ENCODE results near the gene OGFR.

Gene OGFR

DNA sequence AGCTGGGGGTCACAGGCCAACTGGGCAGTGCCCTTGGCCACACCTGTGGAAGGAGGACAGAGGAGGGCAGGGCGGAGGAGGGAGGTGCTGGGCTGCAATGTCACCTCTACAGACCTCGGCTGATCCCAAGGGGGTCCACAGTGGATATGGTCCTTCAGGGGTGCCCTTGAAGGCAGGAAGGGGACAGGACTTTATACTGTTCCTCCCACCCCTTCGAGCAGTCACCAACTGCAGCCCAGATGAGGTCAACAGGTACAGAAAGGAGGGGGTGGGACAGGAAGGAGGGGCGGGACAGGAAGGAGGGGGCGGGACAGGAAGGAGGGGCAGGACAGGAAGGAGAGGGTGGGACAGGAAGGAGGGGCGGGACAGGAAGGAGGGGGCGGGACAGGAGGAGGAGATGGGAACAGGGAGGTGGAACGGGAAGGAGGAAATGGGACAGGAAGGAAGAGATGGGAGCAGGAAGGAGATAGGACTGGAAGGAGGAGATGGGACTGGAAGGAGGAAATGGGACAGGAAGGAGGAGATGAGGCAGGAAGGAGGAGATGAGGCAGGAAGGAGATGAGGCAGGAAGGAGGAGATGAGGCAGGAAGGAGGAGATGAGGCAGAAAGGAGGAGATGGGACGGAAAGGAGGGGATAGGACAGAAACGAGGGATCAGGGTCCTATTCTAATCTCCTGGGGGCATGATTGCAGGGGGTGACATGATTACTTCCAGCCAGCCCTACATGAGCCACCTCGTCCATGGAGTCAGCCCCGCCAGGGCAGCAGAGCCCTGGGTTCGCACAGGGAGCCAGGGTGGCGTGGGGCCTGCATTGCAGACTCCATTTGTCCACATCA lies 27.7 kb upstream of the OGFR start:
- Histone ChIP-seq H3K27ac (ENCODE audit: low read length) (no peak overlapping the region), H3K4me1 (ENCODE audit: control insufficient read depth, insufficient read depth, low read length) (peaks cover 14% of the 10 kb centered on the region), H3K4me3 (ENCODE audit: low read length in 2 of 2) (no peak overlapping the region)

DNA sequence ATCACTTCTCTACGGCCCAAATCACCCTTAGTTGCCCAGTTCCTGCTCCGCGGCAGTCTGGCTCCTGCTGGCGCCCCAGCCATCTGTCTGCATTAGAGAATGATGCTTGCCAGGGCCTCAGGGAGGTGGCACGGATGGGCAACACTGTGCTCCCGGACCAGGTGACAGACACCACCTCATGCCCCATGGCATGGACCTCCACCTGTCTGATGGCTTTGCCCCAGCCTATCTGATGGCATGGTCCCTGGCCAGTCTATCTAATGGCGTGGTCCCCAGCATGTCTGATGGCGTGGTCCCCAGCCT lies 27.2 kb upstream of the OGFR start:
- H3K4me1 ChIP-seq (ENCODE audit: control insufficient read depth, insufficient read depth, low read length) = peaks cover 14% of the 10 kb centered on the region
- no peaks in the 10 kb centered on the region for H3K27me3 ChIP-seq (ENCODE audit: control insufficient read depth in 1 of 2, insufficient read depth in 2 of 2, low read length in 2 of 2)
- H3K27ac ChIP-seq (ENCODE audit: low read length) = no peak overlapping the region
- H3K4me3 ChIP-seq (ENCODE audit: low read length in 2 of 2) = no peak overlapping the region
- no peak overlapping the region for H3K9ac ChIP-seq (ENCODE audit: low read length in 2 of 2)
- H3K9me3 ChIP-seq (ENCODE audit: control insufficient read depth in 2 of 2, low read length in 2 of 2) = no peaks in the 10 kb centered on the region
- H3K36me3 ChIP-seq (ENCODE audit: control insufficient read depth in 2 of 2, insufficient read depth in 2 of 2, low read length in 2 of 2) = no peaks in the 10 kb centered on the region

More for the DNA sequence above, 27.7 kb upstream of the OGFR start:
- Histone ChIP-seq H3K9me3 (ENCODE audit: control insufficient read depth in 2 of 2, low read length in 2 of 2) (no peaks in the 10 kb centered on the region), H3K36me3 (ENCODE audit: control insufficient read depth in 2 of 2, insufficient read depth in 2 of 2, low read length in 2 of 2) (no peaks in the 10 kb centered on the region), H3K27me3 (ENCODE audit: control insufficient read depth in 1 of 2, insufficient read depth in 2 of 2, low read length in 2 of 2) (no peaks in the 10 kb centered on the region), H3K9ac (ENCODE audit: low read length in 2 of 2) (no peak overlapping the region)

DNA sequence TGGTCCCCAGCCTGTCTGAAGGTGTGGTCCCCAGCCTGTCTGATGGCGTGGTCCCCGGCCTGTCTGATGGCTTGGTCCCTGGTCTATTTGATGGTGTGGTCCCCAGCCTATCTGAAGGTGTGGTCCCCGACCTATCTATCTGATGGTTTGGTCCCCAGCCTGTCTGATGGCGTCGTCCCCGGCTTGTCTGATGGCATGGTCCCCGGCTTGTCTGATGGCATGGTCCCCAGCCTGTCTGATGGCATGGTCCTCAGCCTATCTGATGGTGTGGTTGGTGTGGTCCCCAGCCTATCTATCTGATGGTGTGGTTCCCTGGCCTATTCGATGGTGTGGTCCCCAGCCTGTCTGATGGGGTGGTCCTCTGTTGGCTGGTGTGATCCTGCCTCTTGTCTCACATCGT lies 26.6 kb upstream of the OGFR start:
- Histone ChIP-seq H3K9me3 (ENCODE audit: control insufficient read depth in 2 of 2, low read length in 2 of 2) (no peaks in the 10 kb centered on the region), H3K27ac (ENCODE audit: low read length) (no peak overlapping the region)

DNA sequence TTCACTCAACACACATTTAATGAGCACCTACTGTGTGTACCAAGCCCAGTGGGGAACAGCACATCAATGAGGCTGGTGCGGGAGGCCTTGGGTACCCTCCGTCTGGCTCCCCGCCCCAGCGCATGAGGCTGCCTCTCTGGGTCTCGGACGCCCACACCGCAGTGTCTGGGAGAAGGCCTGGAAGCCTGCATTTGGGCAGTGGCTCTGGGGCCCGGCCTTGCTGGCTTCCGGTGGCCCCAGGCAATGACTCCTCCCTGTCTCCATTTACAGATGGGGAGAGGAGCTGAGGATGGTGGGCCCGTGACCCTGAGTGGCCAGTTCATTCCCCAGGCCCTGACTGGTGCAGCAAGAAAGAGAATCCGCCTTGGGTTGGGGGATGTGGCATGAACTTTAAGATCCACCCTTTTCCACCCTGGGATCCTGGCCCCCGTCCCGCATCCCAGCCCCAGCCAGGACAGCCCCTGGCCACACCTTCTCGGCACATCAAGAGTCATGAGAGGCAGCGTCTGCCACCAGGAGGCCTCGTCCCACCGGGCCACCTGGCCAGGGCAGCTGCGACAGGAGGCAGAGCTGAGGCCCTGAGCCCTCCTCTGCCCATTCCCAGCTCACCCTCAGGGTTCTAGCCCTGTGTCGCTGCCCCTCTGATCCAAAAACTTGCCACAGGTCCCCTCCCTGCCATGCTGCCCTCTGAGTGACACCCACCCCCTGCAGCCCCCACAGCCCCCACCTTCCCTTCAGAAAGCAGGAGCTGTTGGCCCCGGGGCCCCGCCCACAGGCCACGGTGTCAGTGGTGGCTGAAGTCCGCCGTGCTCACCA lies 25.8 kb upstream of the OGFR start:
- no peak overlapping the region for H3K9ac ChIP-seq (ENCODE audit: low read length in 2 of 2)
- H3K36me3 ChIP-seq (ENCODE audit: control insufficient read depth in 2 of 2, insufficient read depth in 2 of 2, low read length in 2 of 2) = no peaks in the 10 kb centered on the region
- H3K4me3 ChIP-seq (ENCODE audit: low read length in 2 of 2) = no peak overlapping the region
- no peak overlapping the region for H3K27ac ChIP-seq (ENCODE audit: low read length)
- no peaks in the 10 kb centered on the region for H3K9me3 ChIP-seq (ENCODE audit: control insufficient read depth in 2 of 2, low read length in 2 of 2)
- H3K4me1 ChIP-seq (ENCODE audit: control insufficient read depth, insufficient read depth, low read length) = peaks cover 5% of the 10 kb centered on the region
- no peaks in the 10 kb centered on the region for H3K27me3 ChIP-seq (ENCODE audit: control insufficient read depth in 1 of 2, insufficient read depth in 2 of 2, low read length in 2 of 2)

More for the DNA sequence above, 26.6 kb upstream of the OGFR start:
- H3K9ac ChIP-seq (ENCODE audit: low read length in 2 of 2) = no peak overlapping the region
- H3K36me3 ChIP-seq (ENCODE audit: control insufficient read depth in 2 of 2, insufficient read depth in 2 of 2, low read length in 2 of 2) = no peaks in the 10 kb centered on the region
- H3K27me3 ChIP-seq (ENCODE audit: control insufficient read depth in 1 of 2, insufficient read depth in 2 of 2, low read length in 2 of 2) = no peaks in the 10 kb centered on the region
- H3K4me3 ChIP-seq (ENCODE audit: low read length in 2 of 2) = no peak overlapping the region
- H3K4me1 ChIP-seq (ENCODE audit: control insufficient read depth, insufficient read depth, low read length) = peaks cover 11% of the 10 kb centered on the region

DNA sequence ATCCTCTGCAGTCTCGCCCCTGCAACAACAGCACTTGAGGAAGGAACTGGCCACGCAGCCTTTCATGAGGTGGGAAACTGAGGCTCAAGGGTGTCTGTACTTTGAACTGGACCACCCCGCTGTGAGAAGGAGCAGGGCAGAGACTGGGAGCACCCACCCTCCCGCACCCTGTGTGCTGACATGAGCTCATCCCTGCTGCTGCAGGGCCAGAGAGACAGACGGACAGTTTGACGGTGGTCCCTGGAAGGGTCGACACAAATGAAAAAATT lies 25.3 kb upstream of the OGFR start:
- H3K9me3 ChIP-seq (ENCODE audit: control insufficient read depth in 2 of 2, low read length in 2 of 2) = no peaks in the 10 kb centered on the region
- H3K36me3 ChIP-seq (ENCODE audit: control insufficient read depth in 2 of 2, insufficient read depth in 2 of 2, low read length in 2 of 2) = no peaks in the 10 kb centered on the region
- no peak overlapping the region for H3K27ac ChIP-seq (ENCODE audit: low read length)
- peaks cover 5% of the 10 kb centered on the region for H3K4me1 ChIP-seq (ENCODE audit: control insufficient read depth, insufficient read depth, low read length)
- H3K9ac ChIP-seq (ENCODE audit: low read length in 2 of 2) = no peak overlapping the region
- H3K27me3 ChIP-seq (ENCODE audit: control insufficient read depth in 1 of 2, insufficient read depth in 2 of 2, low read length in 2 of 2) = no peaks in the 10 kb centered on the region
- H3K4me3 ChIP-seq (ENCODE audit: low read length in 2 of 2) = no peak overlapping the region

DNA sequence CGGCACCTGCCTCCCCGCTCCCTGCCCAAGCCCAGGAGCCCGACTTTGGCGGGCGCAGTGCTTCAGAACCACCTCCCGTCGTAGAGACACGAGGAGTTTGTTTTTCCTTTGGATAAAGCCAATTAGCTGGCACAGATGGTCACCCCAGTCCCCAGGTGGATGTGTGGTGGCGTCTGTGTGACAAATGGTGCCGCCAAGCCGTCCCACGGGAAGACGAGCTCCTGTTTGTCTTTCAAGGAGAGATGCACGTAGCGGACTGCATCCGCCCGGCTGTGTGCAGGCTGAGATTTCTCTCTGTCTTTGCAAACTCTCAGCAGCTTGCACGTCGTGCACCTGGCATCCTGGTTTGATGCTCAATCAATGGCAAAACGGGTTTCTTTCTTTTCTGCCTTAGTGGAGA lies 24.4 kb upstream of the OGFR start:
- H3K9me3 ChIP-seq (ENCODE audit: control insufficient read depth in 2 of 2, low read length in 2 of 2) = no peaks in the 10 kb centered on the region
- H3K4me1 ChIP-seq (ENCODE audit: control insufficient read depth, insufficient read depth, low read length) = peaks cover 2% of the 10 kb centered on the region
- no peak overlapping the region for H3K27ac ChIP-seq (ENCODE audit: low read length)
- H3K4me3 ChIP-seq (ENCODE audit: low read length in 2 of 2) = no peak overlapping the region
- no peak overlapping the region for H3K9ac ChIP-seq (ENCODE audit: low read length in 2 of 2)
- H3K36me3 ChIP-seq (ENCODE audit: control insufficient read depth in 2 of 2, insufficient read depth in 2 of 2, low read length in 2 of 2) = no peaks in the 10 kb centered on the region
- no peaks in the 10 kb centered on the region for H3K27me3 ChIP-seq (ENCODE audit: control insufficient read depth in 1 of 2, insufficient read depth in 2 of 2, low read length in 2 of 2)

DNA sequence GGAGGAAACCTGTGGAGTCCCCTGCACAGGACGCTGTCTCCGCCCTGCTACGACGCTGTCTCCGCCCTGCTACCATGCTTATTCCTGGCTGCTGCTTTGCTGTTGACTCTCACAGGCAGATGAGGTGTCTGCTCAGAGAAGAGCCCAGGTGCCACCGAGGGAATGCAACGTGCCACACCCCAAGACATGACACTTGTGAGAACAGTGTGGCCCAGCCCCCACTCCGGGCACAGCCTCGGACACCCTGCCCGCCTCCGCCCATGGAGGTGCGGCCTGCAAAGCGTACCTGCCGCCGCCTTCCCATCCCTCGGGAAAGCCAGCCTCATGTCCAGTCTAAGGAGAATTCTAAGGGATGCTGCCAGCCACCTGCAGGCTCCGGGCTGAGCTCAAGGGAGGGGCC lies 23.9 kb upstream of the OGFR start:
- Histone ChIP-seq H3K4me3 (ENCODE audit: low read length in 2 of 2) (no peak overlapping the region), H3K36me3 (ENCODE audit: control insufficient read depth in 2 of 2, insufficient read depth in 2 of 2, low read length in 2 of 2) (no peaks in the 10 kb centered on the region), H3K27me3 (ENCODE audit: control insufficient read depth in 1 of 2, insufficient read depth in 2 of 2, low read length in 2 of 2) (no peaks in the 10 kb centered on the region)

DNA sequence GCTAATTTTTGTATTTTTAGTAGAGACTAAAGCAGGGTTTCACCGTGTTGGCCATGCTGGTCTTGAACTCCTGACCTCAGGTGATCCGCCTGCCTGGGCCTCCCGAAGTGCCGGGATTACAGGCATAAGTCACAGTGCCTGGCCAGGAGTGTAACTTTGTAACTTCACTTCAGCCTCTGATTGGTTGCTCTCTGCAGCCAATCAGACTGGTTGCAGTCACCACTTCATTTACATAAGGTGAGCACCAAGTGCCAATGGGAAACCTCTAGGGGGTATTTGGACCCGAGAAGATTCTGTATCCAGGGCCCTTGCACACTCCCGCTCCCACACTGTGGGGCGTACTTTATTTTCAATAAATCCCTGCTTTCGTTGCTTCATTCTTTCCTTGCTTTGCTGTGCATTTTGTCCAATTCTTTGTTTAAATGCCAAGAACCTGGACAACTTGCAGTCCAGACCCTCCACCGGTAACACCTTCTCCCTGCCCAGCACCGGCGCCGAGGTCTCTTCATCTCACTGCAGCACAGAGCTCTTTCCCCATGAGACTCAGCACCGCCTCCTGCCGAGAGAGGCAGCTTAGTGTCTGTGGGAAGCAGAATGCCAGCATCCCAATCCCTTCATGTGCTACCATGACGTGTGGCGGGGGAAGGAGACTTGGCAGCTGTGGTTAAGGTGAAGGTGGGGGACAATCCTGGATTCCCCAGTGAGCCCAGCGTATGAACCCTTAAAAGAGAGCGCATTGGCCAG lies 22.3 kb upstream of the OGFR start:
- Histone ChIP-seq H3K36me3 (ENCODE audit: control insufficient read depth in 2 of 2, insufficient read depth in 2 of 2, low read length in 2 of 2) (no peaks in the 10 kb centered on the region), H3K27me3 (ENCODE audit: control insufficient read depth in 1 of 2, insufficient read depth in 2 of 2, low read length in 2 of 2) (no peaks in the 10 kb centered on the region), H3K4me3 (ENCODE audit: low read length in 2 of 2) (no peak overlapping the region), H3K27ac (ENCODE audit: low read length) (no peak overlapping the region), H3K9ac (ENCODE audit: low read length in 2 of 2) (no peak overlapping the region), H3K4me1 (ENCODE audit: control insufficient read depth, insufficient read depth, low read length) (peaks cover 2% of the 10 kb centered on the region), H3K9me3 (ENCODE audit: control insufficient read depth in 2 of 2, low read length in 2 of 2) (no peaks in the 10 kb centered on the region)

More for the DNA sequence above, 23.9 kb upstream of the OGFR start:
- Histone ChIP-seq H3K4me1 (ENCODE audit: control insufficient read depth, insufficient read depth, low read length) (peaks cover 2% of the 10 kb centered on the region), H3K9ac (ENCODE audit: low read length in 2 of 2) (no peak overlapping the region), H3K27ac (ENCODE audit: low read length) (no peak overlapping the region), H3K9me3 (ENCODE audit: control insufficient read depth in 2 of 2, low read length in 2 of 2) (no peaks in the 10 kb centered on the region)

DNA sequence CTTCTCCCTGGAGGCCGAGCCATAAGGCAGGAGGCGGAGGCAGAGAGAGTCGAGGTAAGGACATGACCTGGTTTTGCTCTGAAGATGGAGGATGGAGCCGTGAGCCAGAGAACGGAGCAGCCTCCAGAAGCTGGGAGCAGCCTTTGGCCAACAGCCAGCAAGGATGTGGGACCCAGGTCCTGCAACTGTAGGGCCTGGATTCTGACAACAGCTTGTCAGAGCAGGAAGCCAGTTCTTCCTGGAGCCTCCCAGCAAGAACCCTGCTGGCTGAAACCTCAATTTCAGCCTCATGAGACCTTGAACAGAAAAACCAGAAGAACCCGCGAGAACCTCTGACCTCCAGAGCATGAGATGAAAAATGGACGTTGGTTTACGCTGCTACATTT lies 21.7 kb upstream of the OGFR start:
- Histone ChIP-seq H3K36me3 (ENCODE audit: control insufficient read depth in 2 of 2, insufficient read depth in 2 of 2, low read length in 2 of 2) (no peaks in the 10 kb centered on the region), H3K9me3 (ENCODE audit: control insufficient read depth in 2 of 2, low read length in 2 of 2) (no peaks in the 10 kb centered on the region), H3K27me3 (ENCODE audit: control insufficient read depth in 1 of 2, insufficient read depth in 2 of 2, low read length in 2 of 2) (no peaks in the 10 kb centered on the region), H3K4me3 (ENCODE audit: low read length in 2 of 2) (no peak overlapping the region), H3K9ac (ENCODE audit: low read length in 2 of 2) (no peak overlapping the region), H3K27ac (ENCODE audit: low read length) (no peak overlapping the region), H3K4me1 (ENCODE audit: control insufficient read depth, insufficient read depth, low read length) (peaks cover 2% of the 10 kb centered on the region)

DNA sequence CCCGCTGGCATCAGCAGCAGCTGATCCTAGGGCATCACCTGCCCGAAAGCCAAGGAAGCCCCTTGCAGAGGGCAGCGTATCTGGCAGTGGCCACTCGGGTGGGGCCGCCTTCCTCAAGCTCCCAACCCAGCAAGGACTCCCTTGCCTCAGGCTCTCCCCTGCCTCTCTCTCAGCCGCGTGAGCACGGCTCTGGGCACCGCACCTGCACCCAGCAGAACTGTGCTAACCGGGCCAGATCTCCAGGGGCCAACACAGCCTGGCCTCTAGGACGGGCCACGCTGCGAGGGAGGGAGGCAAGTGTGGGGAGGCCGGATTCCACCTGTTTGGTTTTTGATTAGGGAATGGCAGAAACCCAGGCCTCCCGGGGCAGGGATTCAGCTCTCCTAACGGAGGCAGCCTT lies 20.1 kb upstream of the OGFR start:
- peaks cover 2% of the 10 kb centered on the region for H3K4me1 ChIP-seq (ENCODE audit: control insufficient read depth, insufficient read depth, low read length)
- no peaks in the 10 kb centered on the region for H3K9me3 ChIP-seq (ENCODE audit: control insufficient read depth in 2 of 2, low read length in 2 of 2)
- no peak overlapping the region for H3K27ac ChIP-seq (ENCODE audit: low read length)
- no peak overlapping the region for H3K9ac ChIP-seq (ENCODE audit: low read length in 2 of 2)
- H3K4me3 ChIP-seq (ENCODE audit: low read length in 2 of 2) = no peak overlapping the region
- no peaks in the 10 kb centered on the region for H3K27me3 ChIP-seq (ENCODE audit: control insufficient read depth in 1 of 2, insufficient read depth in 2 of 2, low read length in 2 of 2)
- H3K36me3 ChIP-seq (ENCODE audit: control insufficient read depth in 2 of 2, insufficient read depth in 2 of 2, low read length in 2 of 2) = no peaks in the 10 kb centered on the region
